GM10266 (cell line): ENCODE results near the gene RAD51B.

Source experiments
- DNase-seq: peaks from one replicate; pipeline ENCODE4 v3.0.0; 2012; ENCODE audit errors: extremely low spot score
- CTCF ChIP-seq: IDR thresholded peaks from 2 replicates; pipeline ENCODE4 v1.5.1; 2012; ENCODE audit warnings: mild to moderate bottlenecking, low read depth; ENCODE audit not compliant: control insufficient read depth, insufficient read depth; ENCODE audit errors: missing control alignments

RAD51B gene

GRCh38 chr14:68593806-68594536, 774.4 kb downstream of the RAD51B start:
- no peak for TF ChIP-seq CTCF
- DNase-seq = no peak

GRCh38 chr14:68594737-68595380, 775.3 kb downstream of the RAD51B start:
- DNase-seq = no peak
- no peak for TF ChIP-seq CTCF

DNA sequence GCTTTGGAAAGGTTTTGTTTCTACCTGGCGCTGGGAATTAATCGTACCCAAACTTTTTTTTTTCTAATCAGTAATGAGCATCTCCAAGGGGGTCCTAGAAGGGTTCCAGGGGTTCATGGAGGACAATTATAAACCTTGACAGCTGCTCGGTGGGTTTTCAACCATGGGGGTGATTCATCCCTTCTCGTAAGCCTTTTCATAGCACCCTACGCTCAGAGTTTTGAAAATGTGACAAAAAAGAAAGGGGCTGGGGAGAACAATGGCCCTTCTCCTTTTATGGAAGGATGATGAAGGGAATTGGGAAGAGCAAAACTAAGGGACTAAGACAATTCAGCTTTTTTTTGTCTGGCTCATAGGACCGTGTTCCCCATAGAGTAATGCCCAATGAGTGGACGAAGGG, 776.6 kb downstream of the RAD51B start:
- no peak for DNase-seq
- TF ChIP-seq CTCF = no peak

GRCh38 chr14:68596701-68597100, 777.1 kb downstream of the RAD51B start:
- no peak for TF ChIP-seq CTCF
- DNase-seq = no peak

- no peak for TF ChIP-seq CTCF
- DNase-seq = no peak
Measured at GRCh38 chr14:68598089-68598488, 778.5 kb downstream of the RAD51B start.

- TF ChIP-seq CTCF = no peak
- no peak for DNase-seq
Measured at GRCh38 chr14:68598621-68599447, 779.3 kb downstream of the RAD51B start.
